ENCODE results near the gene PEBP1. TPM values are rescaled to one million over a fixed set of nuclear protein-coding genes. Genes with fewer than 3 reads are reported as not detected.

Gene PEBP1
- total RNA-seq, 1 experiment from 2014 or later, result 320 TPM

GRCh38 chr12:118145798-118146156 is 9.9 kb downstream of the PEBP1 start:
- Histone ChIP-seq H4K91ac (ENCODE audit: insufficient read length, low read depth, low read length) (no peak overlapping the region), H3T11ph (ENCODE audit: low read length) (no peak overlapping the region), H4K20me1 (ENCODE audit: control insufficient read depth, insufficient read depth, insufficient read length) (no peaks in the 10 kb centered on the region), H2BK20ac (ENCODE audit: low read depth, low read length, poor library complexity, severe bottlenecking) (no peak overlapping the region), H3K9me3 (ENCODE audit: control insufficient read depth, low read depth, low read length) (no peaks in the 10 kb centered on the region), H3K79me1 (ENCODE audit: insufficient read depth, low read depth, low read length, poor library complexity, severe bottlenecking) (peaks cover 8% of the 10 kb centered on the region), H2AFZ (ENCODE audit: low read length) (no peak overlapping the region), H2BK15ac (ENCODE audit: low read depth, low read length) (no peak overlapping the region), H3K18ac (ENCODE audit: insufficient read length, low read depth, low read length) (no peak overlapping the region), H2AK5ac (ENCODE audit: insufficient read length, low read length) (no peak overlapping the region), H4K5ac (ENCODE audit: insufficient read length, low read depth, low read length) (no peak overlapping the region), H3K9ac (ENCODE audit: extremely low read depth, insufficient read length, low read length) (no peak overlapping the region), H4K8ac (replicated peaks; ENCODE audit: insufficient read length, low read depth, low read length) (no peak overlapping the region), H2BK120ac (ENCODE audit: low read depth, low read length, poor library complexity, severe bottlenecking) (no peak overlapping the region), H3K4me1 (ENCODE audit: insufficient read depth, low read length) (no peaks in the 10 kb centered on the region), H3K14ac (ENCODE audit: insufficient read depth, low read length) (no peak overlapping the region), H3K56ac (ENCODE audit: insufficient read length, low read depth, low read length) (no peak overlapping the region), H2BK5ac (ENCODE audit: insufficient read length, low read length) (no peak overlapping the region), H2BK12ac (ENCODE audit: insufficient read length, low read depth, low read length) (no peak overlapping the region), H3K4ac (ENCODE audit: low read depth, low read length) (no peak overlapping the region), H3K79me2 (ENCODE audit: insufficient read depth, low read length) (no peaks in the 10 kb centered on the region), H3K23ac (ENCODE audit: insufficient read length, low read depth, low read length) (no peak overlapping the region), H3K27me3 (ENCODE audit: insufficient read depth, low read length) (no peaks in the 10 kb centered on the region), H3K27ac (ENCODE audit: insufficient read length, low read depth, low read length) (no peak overlapping the region), H3K4me2 (ENCODE audit: insufficient read depth, insufficient read length, low read length) (no peak overlapping the region), H3K23me2 (ENCODE audit: insufficient read length, low read depth, low read length, poor library complexity, severe bottlenecking) (no peaks in the 10 kb centered on the region)
- no peak for DNase-seq
- H3K27ac Mint-ChIP-seq, result peak overlapping the region in 1 of 3 experiments; percentile 69; a peak in 1 of 7 replicates
- no peaks in the 10 kb centered on the region for H3K27me3 Mint-ChIP-seq (ENCODE audit: low read depth)
- H3K36me3 Mint-ChIP-seq (ENCODE audit: insufficient read depth in 1 of 3, low read depth in 3 of 3), result peaks cover 44 to 82% (median 64%) of the 10 kb centered on the region in 3 experiments
- no CpG with 5 or more reads among the region's 9 CpGs for WGBS (ENCODE audit: extremely low coverage, insufficient read length, low lambda C conversion rate)
- H3K4me1 Mint-ChIP-seq, result no peaks in the 10 kb centered on the region
- no peak for TF ChIP-seq CTCF (conservative IDR thresholded peaks at IDR 0.05)
- no peaks in the 10 kb centered on the region for H3K9me3 Mint-ChIP-seq
- H3K4me3 Mint-ChIP-seq, result no peak overlapping the region
